GM12872 (cell line): ENCODE results near the gene CXCR2.
A peak's percentile ranks its signal among the peaks of the same experiment; 100 is the strongest.

Source experiments
- CTCF ChIP-seq: IDR thresholded peaks from 3 replicates; pipeline ENCODE4 v1.5.1; 2011; ENCODE audit warnings: low read depth, mild to moderate bottlenecking, low read length, moderate library complexity; ENCODE audit not compliant: insufficient read depth

The CXCR2 gene

GRCh38 chr2:218180467-218181114 is 54.8 kb downstream of the CXCR2 start:
- no peak for TF ChIP-seq CTCF

- no peak for TF ChIP-seq CTCF
Measured at GRCh38 chr2:218184331-218184730, 58.5 kb downstream of the CXCR2 start.

- peak; percentile 87 for TF ChIP-seq CTCF
Measured at GRCh38 chr2:218186355-218186766, 60.5 kb downstream of the CXCR2 start.
